VCaP (cell line): ENCODE results near the gene PRKACA.

ENCODE experiments used
- H3K27ac ChIP-seq: fragments of 450-650 bp; 2 replicates; pipeline ENCODE4 v1.5.1; 2017
- CTCF ChIP-seq: fragments of 450-650 bp; conservative IDR thresholded peaks from 2 replicates; pipeline ENCODE4 v1.5.1; 2017; ENCODE audit warnings: mild to moderate bottlenecking, moderate library complexity

Gene PRKACA

GRCh38 chr19:14066134-14066533, 51.4 kb downstream of the PRKACA start:
- no peak overlapping the region for H3K27ac ChIP-seq
- TF ChIP-seq CTCF: no peak

- TF ChIP-seq CTCF: no peak
Measured at GRCh38 chr19:14063105-14063504, 54.5 kb downstream of the PRKACA start.

GRCh38 chr19:14062558-14062855, 55.1 kb downstream of the PRKACA start:
- no peak for TF ChIP-seq CTCF
- H3K27ac ChIP-seq: no peak overlapping the region

More at GRCh38 chr19:14063105-14063504, 54.5 kb downstream of the PRKACA start:
- no peak overlapping the region for H3K27ac ChIP-seq

DNA sequence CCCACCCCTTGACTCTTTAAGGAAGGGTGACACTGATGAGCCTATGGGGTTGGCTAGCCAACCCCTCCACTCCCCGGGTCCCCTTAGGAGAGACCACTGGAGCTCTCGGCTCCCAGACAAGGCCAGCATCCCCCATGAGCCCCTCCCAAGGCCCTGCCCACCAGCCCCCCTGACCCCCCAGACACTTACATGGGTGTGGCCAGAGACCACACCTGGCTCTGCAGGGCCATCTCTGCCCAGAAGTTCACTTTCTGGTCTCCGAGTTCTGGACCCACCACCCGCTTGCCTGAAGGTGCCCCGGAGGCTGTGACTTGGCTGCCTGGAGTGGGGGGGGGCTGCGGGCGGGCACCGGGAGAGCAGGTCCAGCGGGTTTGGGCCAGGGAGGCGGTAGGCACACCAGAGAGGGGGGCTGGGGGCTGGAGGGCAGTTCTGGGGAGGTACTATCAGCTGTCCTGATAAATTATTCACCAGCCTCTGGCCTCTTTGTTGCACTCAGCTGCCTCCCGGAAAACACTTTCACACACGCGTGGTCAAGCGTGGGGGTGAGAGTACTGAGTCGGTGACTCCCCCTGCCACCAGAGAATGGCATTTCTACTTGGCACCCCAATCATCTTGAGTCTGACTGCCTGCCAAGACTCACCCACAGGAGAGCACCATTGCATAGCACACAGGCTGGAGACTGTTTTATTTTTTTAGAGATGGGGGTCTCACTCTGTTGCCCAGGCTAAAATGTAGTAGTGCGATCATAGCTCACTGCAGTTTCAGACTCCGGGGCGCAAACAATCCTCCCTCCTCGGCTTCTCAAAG, 55.6 kb downstream of the PRKACA start, which contains the start of gene PALM3:
Gene PALM3 (minus strand): TSS at position 326 of the 807 bp plus-strand sequence. CDS start 96 bp downstream, at position 230.
- no peak for TF ChIP-seq CTCF
- H3K27ac ChIP-seq: no peak within 1 kb of the TSS

DNA sequence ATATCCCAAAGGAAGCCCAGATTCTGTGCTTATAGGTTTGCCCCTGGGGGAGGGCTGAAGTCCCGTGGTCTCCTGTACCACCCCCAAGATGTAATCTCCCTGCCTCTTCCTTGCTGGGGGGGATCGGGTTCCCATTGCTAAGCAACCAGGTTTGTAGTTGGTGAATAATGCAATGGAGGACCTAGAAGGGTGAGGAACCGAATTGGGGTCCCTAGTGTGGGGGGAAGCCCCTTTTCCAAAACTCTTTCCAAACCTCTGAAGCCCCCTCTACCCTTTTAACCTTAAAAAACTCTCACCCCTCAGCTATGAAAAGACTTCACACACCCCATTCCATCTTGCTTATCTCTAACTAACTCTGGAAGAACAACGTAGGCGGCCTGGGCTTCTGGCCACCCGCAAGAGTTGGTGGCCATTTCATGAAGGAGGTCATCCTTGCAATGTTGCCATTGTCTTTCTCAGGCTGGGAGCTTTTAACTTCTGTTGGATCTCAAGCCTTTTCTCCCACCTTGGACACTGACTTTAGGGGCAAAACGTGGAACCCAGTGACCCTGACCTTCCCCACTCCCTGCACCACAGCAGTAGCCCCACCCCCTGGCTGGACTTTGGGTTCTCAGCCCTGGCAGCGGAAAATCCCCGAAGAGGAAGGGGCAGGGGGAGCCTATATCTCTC, 56.3 kb downstream of the PRKACA start:
- no peak for TF ChIP-seq CTCF
- no peak overlapping the region for H3K27ac ChIP-seq

DNA sequence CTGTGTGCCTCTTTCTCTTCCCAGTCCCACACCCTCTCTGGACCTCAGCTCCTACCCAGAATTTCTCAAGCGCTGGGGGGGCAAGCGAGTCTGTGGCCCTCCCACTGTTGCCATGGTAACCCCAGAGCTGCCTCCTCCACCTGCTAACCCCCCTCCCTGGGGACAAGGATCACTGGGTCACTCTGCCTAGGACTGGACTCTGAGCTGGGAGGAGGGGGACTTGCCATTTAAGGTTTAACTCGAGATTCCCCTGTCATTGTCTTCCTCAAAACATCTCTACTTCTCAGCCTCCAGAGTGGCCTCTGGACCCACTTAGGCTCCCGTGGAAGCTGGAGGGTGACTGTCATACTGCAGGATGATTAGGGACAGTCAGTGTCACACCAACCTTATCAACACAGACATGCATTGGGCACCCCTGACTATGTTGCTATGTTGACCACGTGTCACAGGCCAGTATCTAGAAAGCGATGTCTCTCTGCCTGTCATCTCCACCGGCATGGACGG, 57.9 kb downstream of the PRKACA start:
- no peak for TF ChIP-seq CTCF
- no peak overlapping the region for H3K27ac ChIP-seq

- peak; percentile 75 for TF ChIP-seq CTCF
- H3K27ac ChIP-seq: no peak overlapping the region
Measured at GRCh38 chr19:14059093-14059480, 58.5 kb downstream of the PRKACA start.
